Keratinocyte (primary cell): ENCODE results near the gene TERT. TPM values are rescaled to one million over a fixed set of nuclear protein-coding genes. Genes with fewer than 3 reads are reported as not detected.

Experiments used
- DNase-seq: peaks from one replicate; pipeline ENCODE4 v3.0.0-alpha.2; 2011; ENCODE audit warnings: low read depth, missing footprints, low spot score
- FAIRE-seq: peaks from 2 replicates; lab custom pipeline; 2011; peaks lifted over from hg19 to GRCh38; lab: Jason Lieb, UNC
- H2AFZ ChIP-seq: 2 replicates; pipeline ENCODE4 v1.6.0; 2012; ENCODE audit warnings: low read length, control low read depth, inconsistent platforms; ENCODE audit not compliant: control insufficient read depth
- H3K27ac ChIP-seq: 2 replicates; pipeline ENCODE4 v1.5.1; 2011; ENCODE audit warnings: low read length; ENCODE audit not compliant: control insufficient read depth, insufficient read depth
- H3K27me3 ChIP-seq: 3 replicates; pipeline ENCODE4 v1.6.0; 2011; ENCODE audit warnings: low read length; ENCODE audit not compliant: control insufficient read depth, insufficient read depth; ENCODE audit errors: extremely low read depth
- H3K36me3 ChIP-seq, 2 experiments: 2 replicates in 1 of 2; 3 replicates in 1 of 2; pipeline ENCODE4 v1.5.1; 2011; ENCODE audit warnings: low read length in 2 of 2, mild to moderate bottlenecking in 1 of 2; ENCODE audit not compliant: control insufficient read depth in 2 of 2, insufficient read depth in 2 of 2; ENCODE audit errors: extremely low read depth in 1 of 2
- H3K4me1 ChIP-seq: 3 replicates; pipeline ENCODE4 v1.5.1; 2011; ENCODE audit warnings: low read length; ENCODE audit not compliant: control insufficient read depth, insufficient read depth; ENCODE audit errors: extremely low read depth
- H3K4me2 ChIP-seq: 3 replicates; pipeline ENCODE4 v1.6.0; 2011; ENCODE audit warnings: low read depth, low read length; ENCODE audit not compliant: control insufficient read depth, insufficient read depth; ENCODE audit errors: extremely low read depth
- H3K4me3 ChIP-seq, 3 experiments: fragments of 200-600 bp in 1 of 3; sonication (generic) in 1 of 3; 2 replicates in 2 of 3; 3 replicates in 1 of 3; pipeline ENCODE4 v1.5.1; 2011 to 2016; ENCODE audit warnings: low read length in 3 of 3, mild to moderate bottlenecking in 3 of 3, control low read depth in 2 of 3, inconsistent platforms in 1 of 3, low read depth in 1 of 3, mixed read lengths in 1 of 3, mixed run types in 1 of 3, moderate library complexity in 1 of 3; ENCODE audit not compliant: control insufficient read depth in 2 of 3, insufficient read depth in 2 of 3; ENCODE audit errors: extremely low read depth in 1 of 3
- H3K79me2 ChIP-seq: 2 replicates; pipeline ENCODE4 v1.6.0; 2012; ENCODE audit warnings: low read length; ENCODE audit not compliant: control insufficient read depth, insufficient read depth
- H3K9ac ChIP-seq: 3 replicates; pipeline ENCODE4 v1.6.0; 2011; ENCODE audit warnings: low read length; ENCODE audit not compliant: control insufficient read depth, insufficient read depth; ENCODE audit errors: extremely low read depth
- H3K9me1 ChIP-seq: 3 replicates; pipeline ENCODE4 v1.6.0; 2011; ENCODE audit warnings: low read length; ENCODE audit not compliant: control insufficient read depth, insufficient read depth; ENCODE audit errors: extremely low read depth
- H3K9me3 ChIP-seq: 2 replicates; pipeline ENCODE4 v1.5.1; 2012; ENCODE audit warnings: low read depth, low read length; ENCODE audit not compliant: control insufficient read depth
- H4K20me1 ChIP-seq: 3 replicates; pipeline ENCODE4 v1.6.0; 2011; ENCODE audit warnings: low read length; ENCODE audit not compliant: control insufficient read depth, insufficient read depth; ENCODE audit errors: extremely low read depth
- EZH2 ChIP-seq: IDR thresholded peaks from one replicate; pipeline ENCODE4 v1.6.1; 2012; ENCODE audit warnings: inconsistent platforms, mild to moderate bottlenecking, low read length, moderate library complexity
- dilution Hi-C: fragments of 300-500 bp; cut with MboI; formaldehyde crosslinking; loops from one replicate; pipeline ENCODE4 v1.7.0; 2020; ENCODE audit warnings: low sequenced_read_pairs; ENCODE audit not compliant: extremely low pct_ligation_motif_present
- polyA plus RNA-seq, 5 experiments: library from polyadenylated mRNA; depleted of rRNA in 3 of 5; stranded (reverse) in 3 of 5; stranded (forward) in 1 of 5; unstranded in 1 of 5; fragments of >200 nt; gene quantifications; 1 replicate in 1 of 5; 2 replicates in 3 of 5; 3 replicates in 1 of 5; pipeline versions ENCODE4 v1.2.1 to v1.2.3, GENCODE V29; 2011 to 2012; ENCODE audit warnings: missing spikeins in 2 of 5, low read depth in 1 of 5, low replicate concordance in 1 of 5
- TF ChIP-seq, protein P1 (sequence below), 3 experiments: IDR thresholded peaks in 1 of 3; conservative IDR thresholded peaks in 1 of 3; optimal IDR thresholded peaks in 1 of 3; 2 replicates in 2 of 3; 3 replicates in 1 of 3; pipeline versions ENCODE3 to v1.5.1; 2011; ENCODE audit warnings: low read length in 3 of 3, mild to moderate bottlenecking in 3 of 3, moderate library complexity in 2 of 3, control low read depth in 1 of 3, inconsistent platforms in 1 of 3; ENCODE audit not compliant: insufficient read depth in 2 of 3; ENCODE audit errors: extremely low read depth in 1 of 3

Gene TERT
- polyA plus RNA-seq, 1 donor (not counting 4 experiments of a cell fraction or from before 2014, with no cell fraction given), result not detected

DNA sequence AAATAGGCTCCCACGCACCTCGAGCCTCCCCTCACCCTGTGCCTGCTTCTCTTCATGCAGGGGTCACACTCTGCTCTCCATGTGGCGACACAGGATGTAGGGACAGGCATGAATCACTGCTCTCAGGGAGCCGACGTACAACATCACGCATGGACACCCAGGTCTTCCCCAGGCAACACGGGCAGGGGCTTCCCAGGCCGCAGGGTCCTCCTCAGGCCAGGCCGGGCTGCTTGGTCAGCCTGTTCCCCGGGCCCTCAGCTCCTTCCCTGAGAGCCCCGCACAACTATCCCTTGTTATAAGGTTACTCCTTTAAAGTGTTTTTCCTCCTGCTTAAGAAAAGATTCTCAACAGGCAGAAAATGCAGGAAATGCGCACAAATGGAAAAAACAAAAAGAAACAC is 68.6 kb downstream of the TERT start:
- Histone ChIP-seq H3K36me3 (no peaks in the 10 kb centered on the region), H3K9ac (no peak overlapping the region), H3K9me1 (no peaks in the 10 kb centered on the region), H2AFZ (no peak overlapping the region), H3K9me3 (peaks cover 11% of the 10 kb centered on the region), H4K20me1 (no peaks in the 10 kb centered on the region), H3K4me3 (no peak overlapping the region), H3K79me2 (no peaks in the 10 kb centered on the region), H3K27me3 (peaks cover 2% of the 10 kb centered on the region), H3K27ac (no peak overlapping the region), H3K4me1 (no peaks in the 10 kb centered on the region), H3K4me2 (no peak overlapping the region)
- no peak for DNase-seq
- TF ChIP-seq EZH2, result no peak
- TF ChIP-seq, protein P1, sequence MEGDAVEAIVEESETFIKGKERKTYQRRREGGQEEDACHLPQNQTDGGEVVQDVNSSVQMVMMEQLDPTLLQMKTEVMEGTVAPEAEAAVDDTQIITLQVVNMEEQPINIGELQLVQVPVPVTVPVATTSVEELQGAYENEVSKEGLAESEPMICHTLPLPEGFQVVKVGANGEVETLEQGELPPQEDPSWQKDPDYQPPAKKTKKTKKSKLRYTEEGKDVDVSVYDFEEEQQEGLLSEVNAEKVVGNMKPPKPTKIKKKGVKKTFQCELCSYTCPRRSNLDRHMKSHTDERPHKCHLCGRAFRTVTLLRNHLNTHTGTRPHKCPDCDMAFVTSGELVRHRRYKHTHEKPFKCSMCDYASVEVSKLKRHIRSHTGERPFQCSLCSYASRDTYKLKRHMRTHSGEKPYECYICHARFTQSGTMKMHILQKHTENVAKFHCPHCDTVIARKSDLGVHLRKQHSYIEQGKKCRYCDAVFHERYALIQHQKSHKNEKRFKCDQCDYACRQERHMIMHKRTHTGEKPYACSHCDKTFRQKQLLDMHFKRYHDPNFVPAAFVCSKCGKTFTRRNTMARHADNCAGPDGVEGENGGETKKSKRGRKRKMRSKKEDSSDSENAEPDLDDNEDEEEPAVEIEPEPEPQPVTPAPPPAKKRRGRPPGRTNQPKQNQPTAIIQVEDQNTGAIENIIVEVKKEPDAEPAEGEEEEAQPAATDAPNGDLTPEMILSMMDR (optimal IDR thresholded peaks at IDR 0.05 in 1 of 3, IDR thresholded peaks at IDR 0.05 in 1 of 3, conservative IDR thresholded peaks at IDR 0.05 in 1 of 3; ENCODE audit: extremely low read depth in 1 of 3, insufficient read depth in 2 of 3, low read length in 3 of 3), result no peak
- dilution Hi-C loops, result no loop called here
- FAIRE-seq, result no peak

DNA sequence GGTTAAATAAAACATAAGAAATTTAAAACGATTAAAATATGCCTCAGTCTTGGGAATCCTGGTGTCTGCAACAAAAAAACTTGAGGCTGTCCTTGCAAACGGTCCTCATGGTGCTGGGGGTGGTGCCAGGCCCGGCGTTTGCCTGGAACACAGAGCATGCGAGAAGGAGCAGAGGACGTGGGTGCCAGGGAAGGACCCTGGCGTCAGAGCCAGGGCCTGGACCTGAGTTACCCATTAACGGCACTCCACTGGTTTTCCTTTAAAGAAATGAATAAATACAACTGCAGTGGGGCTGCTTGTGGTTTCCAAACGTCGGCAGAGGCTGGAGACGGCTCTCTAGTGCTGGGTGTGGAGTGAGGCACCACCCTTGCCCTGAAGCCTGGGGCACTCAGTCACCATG is 69.8 kb downstream of the TERT start, which contains the start of gene SLC6A18:
Gene SLC6A18 (plus strand): TSS at position 301 of the 400 bp plus-strand sequence. CDS start 97 bp downstream, at position 398.
- Histone ChIP-seq H3K9ac (no peak within 1 kb of the TSS), H3K9me1 (no peaks in the 10 kb centered on the region), H3K4me2 (no peak within 1 kb of the TSS), H3K4me1 (no peaks in the 10 kb centered on the region), H3K4me3 (no peak within 1 kb of the TSS), H3K9me3 (peaks cover 15% of the 10 kb centered on the region), H3K27me3 (peaks cover 2% of the 10 kb centered on the region), H3K79me2 (no peaks in the 10 kb centered on the region), H3K27ac (no peak within 1 kb of the TSS), H2AFZ (no peak within 1 kb of the TSS), H4K20me1 (no peaks in the 10 kb centered on the region), H3K36me3 (no peaks in the 10 kb centered on the region)
- FAIRE-seq, result no peak
- TF ChIP-seq, protein P1 (optimal IDR thresholded peaks at IDR 0.05 in 1 of 3, IDR thresholded peaks at IDR 0.05 in 1 of 3, conservative IDR thresholded peaks at IDR 0.05 in 1 of 3; ENCODE audit: extremely low read depth in 1 of 3, insufficient read depth in 2 of 3, low read length in 3 of 3), result no peak
- no peak for TF ChIP-seq EZH2
- dilution Hi-C loops, result no loop called here
- no peak for DNase-seq
